HepG2 (cell line): ENCODE data around the gene PERP. TPM values are rescaled to one million over a fixed set of nuclear protein-coding genes. Genes with fewer than 3 reads are reported as not detected.

ENCODE experiments used
- ARNTL ChIP-seq: sonication (generic); formaldehyde crosslinking; IDR thresholded peaks from 2 replicates; pipeline ENCODE4 v1.4.0; 2020; ENCODE audit warnings: mild to moderate bottlenecking, missing genetic modification reagents
- CEBPG ChIP-seq: IDR thresholded peaks from 2 replicates; pipeline ENCODE4 v1.6.1; 2016
- ESRRA ChIP-seq: sonication (generic); formaldehyde crosslinking; IDR thresholded peaks from 2 replicates; pipeline ENCODE4 v1.5.1; 2020; ENCODE audit warnings: mild to moderate bottlenecking, low read depth, missing genetic modification reagents
- FIP1L1 ChIP-seq: fragments of 200-400 bp; formaldehyde crosslinking; IDR thresholded peaks from 2 replicates; pipeline ENCODE4 v1.6.1; 2018; ENCODE audit warnings: low read depth, mild to moderate bottlenecking, low read length, moderate library complexity, borderline replicate concordance; ENCODE audit not compliant: insufficient read depth
- ISL2 ChIP-seq: sonication (generic); formaldehyde crosslinking; IDR thresholded peaks from 2 replicates; pipeline ENCODE4 v1.5.0; 2020; ENCODE audit warnings: missing genetic modification reagents
- KDM1A ChIP-seq: IDR thresholded peaks from 2 replicates; pipeline ENCODE4 v1.6.1; 2016; ENCODE audit warnings: missing compliant biosample characterization
- KDM6A ChIP-seq: IDR thresholded peaks from 2 replicates; pipeline ENCODE4 v1.6.1; 2016; ENCODE audit warnings: low read depth
- KMT2B ChIP-seq: IDR thresholded peaks from 2 replicates; pipeline ENCODE4 v1.6.1; 2016; ENCODE audit warnings: missing genetic modification reagents, missing compliant biosample characterization
- LCORL ChIP-seq, 2 experiments: fragments of 450-650 bp in 1 of 2; sonication (generic) in 1 of 2; formaldehyde crosslinking in 1 of 2; IDR thresholded peaks; 2 replicates each; pipeline versions ENCODE4 v1.5.0 to v1.6.1; 2017 to 2020; ENCODE audit warnings: antibody characterized with exemption in 1 of 2, missing genetic modification reagents in 1 of 2
- NFE2 ChIP-seq: sonication (generic); formaldehyde crosslinking; IDR thresholded peaks from 2 replicates; pipeline ENCODE4 v1.4.0; 2020; ENCODE audit warnings: missing genetic modification reagents
- PATZ1 ChIP-seq: sonication (generic); formaldehyde crosslinking; IDR thresholded peaks from 2 replicates; pipeline ENCODE4 v1.4.0; 2020; ENCODE audit warnings: missing genetic modification reagents
- PHF21A ChIP-seq: sonication (generic); formaldehyde crosslinking; IDR thresholded peaks from 2 replicates; pipeline ENCODE4 v1.5.0; 2020; ENCODE audit warnings: mild to moderate bottlenecking, missing genetic modification reagents
- SATB2 ChIP-seq: sonication (generic); formaldehyde crosslinking; IDR thresholded peaks from 2 replicates; pipeline ENCODE4 v1.5.0; 2020; ENCODE audit warnings: missing genetic modification reagents
- TBL1XR1 ChIP-seq: fragments of 150-350 bp; IDR thresholded peaks from 2 replicates; pipeline ENCODE4 v1.6.1; 2014; ENCODE audit warnings: borderline replicate concordance, low read length; ENCODE audit not compliant: partially characterized antibody
- ZBTB25 ChIP-seq: IDR thresholded peaks from 2 replicates; pipeline ENCODE4 v1.6.1; 2018; ENCODE audit warnings: missing genetic modification reagents
- ZC3H4 ChIP-seq: sonication (generic); formaldehyde crosslinking; IDR thresholded peaks from 2 replicates; pipeline ENCODE4 v1.4.0; 2020; ENCODE audit warnings: missing genetic modification reagents, borderline replicate concordance
- ZFYVE20 ChIP-seq: sonication (generic); formaldehyde crosslinking; IDR thresholded peaks from 2 replicates; pipeline ENCODE4 v1.8.0; 2023; ENCODE audit warnings: low read depth, mild to moderate bottlenecking, moderate library complexity, missing genetic modification reagents, borderline replicate concordance
- ZNF232 ChIP-seq: sonication (generic); formaldehyde crosslinking; IDR thresholded peaks from 2 replicates; pipeline ENCODE4 v1.4.0; 2020; ENCODE audit warnings: missing genetic modification reagents, borderline replicate concordance
- ZNF296 ChIP-seq: sonication (generic); formaldehyde crosslinking; conservative IDR thresholded peaks from 2 replicates; pipeline ENCODE4 v1.5.0; 2020; ENCODE audit warnings: mild to moderate bottlenecking, missing genetic modification reagents
- ZNF367 ChIP-seq: sonication (generic); formaldehyde crosslinking; IDR thresholded peaks from 2 replicates; pipeline ENCODE4 v1.4.0; 2020; ENCODE audit warnings: missing genetic modification reagents, borderline replicate concordance
- ZNF513 ChIP-seq: sonication (generic); formaldehyde crosslinking; conservative IDR thresholded peaks from 2 replicates; pipeline ENCODE4 v1.5.0; 2020; ENCODE audit warnings: missing genetic modification reagents
- ZNF556 ChIP-seq: sonication (generic); formaldehyde crosslinking; IDR thresholded peaks from 2 replicates; pipeline ENCODE4 v1.4.0; 2020; ENCODE audit warnings: mild to moderate bottlenecking, missing genetic modification reagents, borderline replicate concordance
- ZNF639 ChIP-seq: conservative IDR thresholded peaks from 2 replicates; pipeline ENCODE4 v1.6.1; 2018; ENCODE audit warnings: missing genetic modification reagents
- ZSCAN12 ChIP-seq: sonication (generic); formaldehyde crosslinking; IDR thresholded peaks from 2 replicates; pipeline ENCODE4 v1.9.0; 2021; ENCODE audit warnings: mild to moderate bottlenecking, missing genetic modification reagents
- polyA plus RNA-seq, 8 experiments: library from polyadenylated mRNA; depleted of rRNA in 3 of 8; stranded (reverse) in 7 of 8; unstranded in 1 of 8; fragments of >200 nt; fragmentation: Illumina TruSeq in 4 of 8; extraction: Trizol in 4 of 8; gene quantifications; 2 replicates each; pipeline versions ENCODE4 v1.2.1 to v1.2.3, GENCODE V29; 2011 to 2016; ENCODE audit warnings: low read depth in 4 of 8, missing spikeins in 1 of 8, mixed read lengths in 1 of 8; ENCODE audit not compliant: insufficient read depth in 1 of 8
- total RNA-seq, 5 experiments: library from RNA; depleted of rRNA; stranded (reverse); fragments of >200 nt; fragmentation: Illumina TruSeq; extraction: Trizol; gene quantifications; 2 replicates each; pipeline ENCODE4 v1.2.3, GENCODE V29; 2016; ENCODE audit warnings: low read depth in 1 of 5

The PERP gene
- total and polyA plus RNA-seq, 2 of the 13 experiments (the other 11 are each of a cell fraction or from before 2014, with no cell fraction given): 26.0 to 53.0 TPM

GRCh38 chr6:138084904-138085838 lies 22.0 kb downstream of the PERP start (continued):
- peak; percentile 51; the same call in 1 of the 2 replicates for TF ChIP-seq PATZ1 (CRISPR knock-in tag)
- peak; percentile 57; the same call in 1 of the 2 replicates for TF ChIP-seq ARNTL
- no peak; the same call in 1 of the 2 replicates for TF ChIP-seq PHF21A (CRISPR knock-in tag)
- peak; percentile 36; the same call in 1 of the 2 replicates for TF ChIP-seq ZNF639 (CRISPR knock-in tag)
- peak; percentile 30 for TF ChIP-seq TBL1XR1
- peak; percentile 82 for TF ChIP-seq KDM6A (CRISPR knock-in tag)
- TF ChIP-seq LCORL (IDR thresholded peaks at IDR 0.05): no peak
- peak; percentile 95 for TF ChIP-seq LCORL (CRISPR knock-in tag; IDR thresholded peaks at IDR 0.05)
- TF ChIP-seq ZNF513: no peak
- no peak for TF ChIP-seq NFE2 (CRISPR knock-in tag)
- no peak for TF ChIP-seq ZNF367
- TF ChIP-seq ISL2 (CRISPR knock-in tag): no peak
- no peak for TF ChIP-seq ZC3H4 (CRISPR knock-in tag)
- TF ChIP-seq KDM1A (CRISPR knock-in tag): no peak
- TF ChIP-seq ESRRA: 0 out of 2 replicates have a peak, but pooled peaks have one; percentile 49
- TF ChIP-seq ZNF296 (CRISPR knock-in tag): no peak
- peak; percentile 46; the same call in 1 of the 2 replicates for TF ChIP-seq KMT2B
- peak; percentile 83; the same call in 1 of the 2 replicates for TF ChIP-seq ZNF556 (CRISPR knock-in tag)
- no peak for TF ChIP-seq SATB2 (CRISPR knock-in tag)
- no peak for TF ChIP-seq ZFYVE20
- TF ChIP-seq FIP1L1: no peak
- no peak for TF ChIP-seq ZSCAN12 (CRISPR knock-in tag)
- no peak for TF ChIP-seq ZNF232
- TF ChIP-seq ZBTB25 (CRISPR knock-in tag): no peak; the same call in 1 of the 2 replicates
- peak; percentile 96 for TF ChIP-seq CEBPG (CRISPR knock-in tag)
